Measurements from ENCODE around the gene WDR20. TPM values are rescaled to one million over a fixed set of nuclear protein-coding genes. Genes with fewer than 3 reads are reported as not detected.

Gene WDR20
- total RNA-seq, 2 experiments from 2014 or later, result 30.3 to 30.6 TPM

DNA sequence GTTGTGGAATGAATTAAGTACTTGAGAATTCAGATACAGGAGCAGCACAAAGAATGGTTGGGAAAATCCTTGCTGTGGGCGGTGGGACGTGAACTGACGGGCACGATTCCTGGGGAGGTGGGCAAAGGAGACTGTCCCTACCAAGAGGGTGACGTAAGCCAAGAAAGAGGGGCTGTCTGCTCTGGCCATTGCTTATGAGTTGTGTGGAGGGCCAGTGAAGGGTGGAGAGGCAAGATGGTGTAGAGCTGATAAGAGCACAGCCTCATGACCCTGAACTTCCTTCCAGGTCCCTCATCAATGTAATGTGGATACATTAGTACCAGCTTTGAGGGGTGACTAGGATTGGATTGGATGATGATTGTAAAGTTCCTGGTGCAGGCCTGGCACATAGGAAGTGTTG lies 50.2 kb downstream of the WDR20 start:
- no peaks in the 10 kb centered on the region for H3K9me3 Mint-ChIP-seq (ENCODE audit: insufficient read depth)
- DNase-seq (no peak), ATAC-seq (no peak)
- H3K36me3 Mint-ChIP-seq (ENCODE audit: low read depth), result peaks cover 1% of the 10 kb centered on the region
- H3K4me1 Mint-ChIP-seq (ENCODE audit: low read depth), result peaks cover 15% of the 10 kb centered on the region
- H3K27me3 Mint-ChIP-seq (ENCODE audit: low read depth), result no peaks in the 10 kb centered on the region
- ChIA-PET POLR2A (interaction anchor here (0.6 kb wide), 1 partner anchor 100 kb away, joined by 4 read pairs; no protein-coding TSS in a partner anchor), CTCF (no interaction called here)
- no peak overlapping the region for H3K4me3 Mint-ChIP-seq
- H3K27ac Mint-ChIP-seq, result no peak overlapping the region

GRCh38 chr14:102192840-102193502 lies 53.3 kb downstream of the WDR20 start:
- POLR2A ChIA-PET, result no interaction called here
- CTCF ChIA-PET, result no interaction called here
- no peak overlapping the region for H3K27ac Mint-ChIP-seq
- ATAC-seq (no peak), DNase-seq (no peak)
- H3K4me3 Mint-ChIP-seq, result no peak overlapping the region
- H3K9me3 Mint-ChIP-seq (ENCODE audit: insufficient read depth), result no peaks in the 10 kb centered on the region
- peaks cover 29% of the 10 kb centered on the region for H3K4me1 Mint-ChIP-seq (ENCODE audit: low read depth)
- peaks cover 24% of the 10 kb centered on the region for H3K36me3 Mint-ChIP-seq (ENCODE audit: low read depth)
- no peaks in the 10 kb centered on the region for H3K27me3 Mint-ChIP-seq (ENCODE audit: low read depth)

DNA sequence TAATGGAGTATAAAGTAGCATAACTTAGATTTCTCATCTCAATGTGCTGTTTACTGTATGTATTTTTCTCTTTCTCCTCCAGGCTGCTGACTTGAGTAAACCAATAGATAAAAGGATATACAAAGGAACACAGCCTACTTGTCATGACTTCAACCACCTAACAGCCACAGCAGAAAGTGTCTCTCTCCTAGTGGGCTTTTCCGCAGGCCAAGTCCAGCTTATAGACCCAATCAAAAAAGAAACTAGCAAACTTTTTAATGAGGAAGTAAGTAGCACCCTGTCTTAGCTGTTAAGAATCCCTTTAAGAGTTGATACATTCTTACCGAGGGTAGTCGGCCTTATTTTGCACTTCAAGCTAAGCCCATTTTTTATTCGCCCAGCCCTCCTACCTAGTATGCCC lies 55.2 kb downstream of the WDR20 start:
- ATAC-seq (no peak), DNase-seq (no peak)
- H3K4me1 Mint-ChIP-seq (ENCODE audit: low read depth), result peaks cover 39% of the 10 kb centered on the region
- no peak overlapping the region for H3K4me3 Mint-ChIP-seq
- H3K9me3 Mint-ChIP-seq (ENCODE audit: insufficient read depth), result no peaks in the 10 kb centered on the region
- ChIA-PET CTCF (interaction anchor here (1.2 kb wide), 1 partner anchor 18 kb away, joined by 3 read pairs; no protein-coding TSS in a partner anchor), POLR2A (no interaction called here)
- peaks cover 41% of the 10 kb centered on the region for H3K36me3 Mint-ChIP-seq (ENCODE audit: low read depth)
- no peak overlapping the region for H3K27ac Mint-ChIP-seq
- no peaks in the 10 kb centered on the region for H3K27me3 Mint-ChIP-seq (ENCODE audit: low read depth)

- DNase-seq (no peak), ATAC-seq (no peak)
- ChIA-PET POLR2A (no interaction called here), CTCF (interaction anchor here (1.2 to 2.0 kb wide), 2 partner anchors 11 to 17 kb away, joined by 3 to 5 read pairs; no protein-coding TSS in a partner anchor)
- no peaks in the 10 kb centered on the region for H3K9me3 Mint-ChIP-seq (ENCODE audit: insufficient read depth)
- no peaks in the 10 kb centered on the region for H3K27me3 Mint-ChIP-seq (ENCODE audit: low read depth)
- H3K4me3 Mint-ChIP-seq, result no peak overlapping the region
- peaks cover 44% of the 10 kb centered on the region for H3K4me1 Mint-ChIP-seq (ENCODE audit: low read depth)
- no peak overlapping the region for H3K27ac Mint-ChIP-seq
- H3K36me3 Mint-ChIP-seq (ENCODE audit: low read depth), result peaks cover 42% of the 10 kb centered on the region
Observed at GRCh38 chr14:102195446-102195845, 55.7 kb downstream of the WDR20 start.

- no peak overlapping the region for H3K4me3 Mint-ChIP-seq
- H3K27ac Mint-ChIP-seq, result no peak overlapping the region
- no peaks in the 10 kb centered on the region for H3K27me3 Mint-ChIP-seq (ENCODE audit: low read depth)
- peaks cover 46% of the 10 kb centered on the region for H3K36me3 Mint-ChIP-seq (ENCODE audit: low read depth)
- H3K9me3 Mint-ChIP-seq (ENCODE audit: insufficient read depth), result no peaks in the 10 kb centered on the region
- peaks cover 46% of the 10 kb centered on the region for H3K4me1 Mint-ChIP-seq (ENCODE audit: low read depth)
- ChIA-PET CTCF (interaction anchor here (2.0 kb wide), 1 partner anchor 12 kb away, joined by 5 read pairs; no protein-coding TSS in a partner anchor), POLR2A (no interaction called here)
- ATAC-seq (no peak), DNase-seq (no peak)
Observed at GRCh38 chr14:102196039-102196901, 56.6 kb downstream of the WDR20 start.

DNA sequence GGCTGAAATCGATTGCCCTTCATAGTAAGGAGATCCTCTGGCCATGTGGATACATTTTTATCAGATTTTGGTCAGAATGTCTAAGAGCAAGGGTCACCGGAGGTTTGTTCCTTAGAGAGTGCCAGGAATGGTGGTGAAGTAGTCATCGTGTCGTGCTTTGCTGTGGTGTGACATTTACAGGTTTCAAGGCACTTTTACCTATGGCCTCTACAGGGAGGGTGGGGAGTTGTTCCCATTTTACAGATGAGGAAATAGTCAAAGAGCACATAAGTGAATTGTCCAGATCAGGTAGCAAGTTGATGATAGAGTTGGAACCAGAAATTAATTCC lies 57.2 kb downstream of the WDR20 start:
- no peaks in the 10 kb centered on the region for H3K9me3 Mint-ChIP-seq (ENCODE audit: insufficient read depth)
- H3K4me1 Mint-ChIP-seq (ENCODE audit: low read depth), result peaks cover 48% of the 10 kb centered on the region
- no peak overlapping the region for H3K4me3 Mint-ChIP-seq
- H3K27ac Mint-ChIP-seq, result peak overlapping the region; percentile 10
- no peak for ATAC-seq
- ChIA-PET CTCF (interaction anchor here (1.0 to 2.0 kb wide), 2 partner anchors 13 to 235 kb away, joined by 3 to 5 read pairs; no protein-coding TSS in a partner anchor), POLR2A (no interaction called here)
- DNase-seq, result no peak
- no peaks in the 10 kb centered on the region for H3K27me3 Mint-ChIP-seq (ENCODE audit: low read depth)
- H3K36me3 Mint-ChIP-seq (ENCODE audit: low read depth), result peaks cover 48% of the 10 kb centered on the region

- Mint-ChIP-seq H3K27ac (no peak overlapping the region), H3K4me3 (no peak overlapping the region), H3K4me1 (ENCODE audit: low read depth) (peaks cover 52% of the 10 kb centered on the region), H3K36me3 (ENCODE audit: low read depth) (peaks cover 48% of the 10 kb centered on the region), H3K9me3 (ENCODE audit: insufficient read depth) (no peaks in the 10 kb centered on the region), H3K27me3 (ENCODE audit: low read depth) (no peaks in the 10 kb centered on the region)
- POLR2A ChIA-PET, result no interaction called here
- ATAC-seq (no peak), DNase-seq (no peak)
- CTCF ChIA-PET, result interaction anchor here (1.0 to 2.0 kb wide), 2 partner anchors 13 to 235 kb away, joined by 3 to 5 read pairs; no protein-coding TSS in a partner anchor
Observed at GRCh38 chr14:102197317-102197853, 57.7 kb downstream of the WDR20 start.

DNA sequence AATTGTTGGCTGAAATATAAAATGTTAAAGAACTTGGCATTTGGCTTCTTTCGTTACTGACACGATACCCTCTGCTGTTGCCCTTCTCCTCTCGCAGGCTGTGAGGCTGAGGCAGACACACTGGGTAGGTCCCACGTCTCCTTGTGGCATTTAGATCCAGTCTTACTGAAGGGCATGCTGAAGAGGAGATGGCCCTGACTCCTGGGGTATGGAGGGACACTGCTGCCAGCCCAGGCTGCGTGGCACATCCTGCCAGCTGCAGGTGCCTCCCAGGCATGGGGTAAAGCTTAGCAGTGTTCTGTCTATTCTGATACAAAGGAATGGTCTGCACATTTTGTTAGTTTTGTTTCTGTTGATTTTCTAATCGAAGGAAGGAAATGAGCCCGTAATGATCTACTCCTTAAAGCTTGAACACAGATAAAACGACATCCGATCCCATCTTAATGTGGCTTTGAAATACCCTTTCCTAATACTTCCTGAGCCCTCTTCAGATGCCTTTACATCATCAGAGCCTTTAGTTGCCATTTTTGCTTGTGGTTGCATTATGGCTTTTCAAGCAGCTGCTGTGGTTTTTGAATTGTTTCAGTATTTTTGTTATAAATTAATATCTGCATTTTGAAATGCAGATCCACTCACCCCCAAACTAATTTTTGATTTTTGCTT lies 61.1 kb downstream of the WDR20 start:
- CTCF ChIA-PET, result no interaction called here
- no peaks in the 10 kb centered on the region for H3K27me3 Mint-ChIP-seq (ENCODE audit: low read depth)
- H3K4me3 Mint-ChIP-seq, result peak overlapping the region; percentile 8
- no peak for DNase-seq
- POLR2A ChIA-PET, result no interaction called here
- H3K36me3 Mint-ChIP-seq (ENCODE audit: low read depth), result peaks cover 52% of the 10 kb centered on the region
- H3K4me1 Mint-ChIP-seq (ENCODE audit: low read depth), result peaks cover 52% of the 10 kb centered on the region
- H3K27ac Mint-ChIP-seq, result peak overlapping the region; percentile 51
- ATAC-seq, result peak; percentile 58
- no peaks in the 10 kb centered on the region for H3K9me3 Mint-ChIP-seq (ENCODE audit: insufficient read depth)

DNA sequence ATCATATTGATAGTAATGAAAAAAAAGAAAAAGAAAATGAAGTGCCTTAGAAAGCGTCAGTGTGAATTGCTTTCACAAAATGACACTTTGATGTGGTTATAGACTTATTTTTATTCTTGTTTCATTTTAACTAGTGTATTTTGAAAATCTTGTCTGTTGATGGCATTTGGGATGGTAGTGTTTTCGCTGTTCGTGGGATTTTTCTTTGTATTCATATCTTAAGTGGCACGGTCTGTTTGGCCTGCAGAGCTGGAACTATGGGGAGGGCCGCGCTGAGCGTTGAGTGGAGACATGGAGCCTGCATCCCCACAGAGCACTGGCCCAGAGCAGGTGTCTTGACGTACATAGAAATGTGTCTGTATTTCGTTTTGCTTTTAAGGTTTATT lies 61.6 kb downstream of the WDR20 start:
- H3K9me3 Mint-ChIP-seq (ENCODE audit: insufficient read depth), result no peaks in the 10 kb centered on the region
- peaks cover 48% of the 10 kb centered on the region for H3K36me3 Mint-ChIP-seq (ENCODE audit: low read depth)
- H3K4me1 Mint-ChIP-seq (ENCODE audit: low read depth), result peaks cover 50% of the 10 kb centered on the region
- no peak overlapping the region for H3K4me3 Mint-ChIP-seq
- CTCF ChIA-PET, result interaction anchor here (1.5 kb wide), 1 partner anchor 105 kb away, joined by 3 read pairs; no protein-coding TSS in a partner anchor
- H3K27me3 Mint-ChIP-seq (ENCODE audit: low read depth), result no peaks in the 10 kb centered on the region
- DNase-seq (no peak), ATAC-seq (no peak)
- POLR2A ChIA-PET, result no interaction called here
- peak overlapping the region; percentile 51 for H3K27ac Mint-ChIP-seq

DNA sequence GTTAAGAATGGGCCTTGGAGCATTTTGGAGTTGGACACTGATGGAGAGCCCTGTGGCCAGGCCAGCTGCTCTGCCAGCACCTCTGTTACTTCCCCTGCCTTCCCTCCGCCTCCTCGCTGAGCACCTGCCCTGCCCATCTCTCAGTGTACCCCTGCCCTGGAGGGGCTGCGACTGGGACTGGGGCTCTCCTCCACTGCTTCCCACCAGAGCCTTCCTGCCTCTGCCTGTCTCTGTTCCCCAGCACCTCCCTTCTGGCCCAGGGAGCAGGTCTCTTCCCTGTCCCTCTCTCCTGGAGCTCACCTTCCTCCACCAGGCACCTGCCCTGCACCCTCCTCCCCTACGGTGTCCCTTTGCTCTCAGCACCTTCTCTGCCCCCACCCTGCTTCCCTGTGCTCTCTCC lies 62.1 kb downstream of the WDR20 start:
- Mint-ChIP-seq H3K27ac (peak overlapping the region; percentile 26), H3K9me3 (ENCODE audit: insufficient read depth) (no peaks in the 10 kb centered on the region), H3K27me3 (ENCODE audit: low read depth) (no peaks in the 10 kb centered on the region), H3K36me3 (ENCODE audit: low read depth) (peaks cover 44% of the 10 kb centered on the region), H3K4me3 (no peak overlapping the region), H3K4me1 (ENCODE audit: low read depth) (peaks cover 46% of the 10 kb centered on the region)
- no peak for DNase-seq
- ChIA-PET POLR2A (no interaction called here), CTCF (interaction anchor here (1.5 kb wide), 1 partner anchor 105 kb away, joined by 3 read pairs; no protein-coding TSS in a partner anchor)
- ATAC-seq, result no peak

DNA sequence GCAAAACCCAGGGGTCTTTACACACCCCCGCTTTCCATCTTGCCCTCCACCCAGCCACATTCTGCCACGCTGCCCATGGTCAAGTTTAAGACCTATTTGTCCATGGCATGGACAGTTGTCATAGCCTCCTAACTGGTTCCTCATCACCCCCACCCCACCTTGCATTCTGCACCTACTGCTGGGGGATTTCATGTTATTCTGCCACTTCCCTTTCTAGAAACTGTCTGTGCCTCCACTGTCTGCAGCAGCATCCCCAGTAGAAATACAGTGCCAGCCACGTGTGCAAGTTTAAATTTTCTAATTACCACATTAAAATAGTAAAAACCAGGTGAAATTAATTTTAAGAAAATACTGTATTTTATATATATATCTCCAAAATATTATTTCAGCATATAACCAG lies 63.2 kb downstream of the WDR20 start:
- CTCF ChIA-PET, result interaction anchor here (1.5 kb wide), 1 partner anchor 107 kb away, joined by 3 read pairs; no protein-coding TSS in a partner anchor
- Mint-ChIP-seq H3K4me1 (ENCODE audit: low read depth) (peaks cover 35% of the 10 kb centered on the region), H3K36me3 (ENCODE audit: low read depth) (peaks cover 39% of the 10 kb centered on the region), H3K4me3 (no peak overlapping the region), H3K27me3 (ENCODE audit: low read depth) (no peaks in the 10 kb centered on the region), H3K9me3 (ENCODE audit: insufficient read depth) (no peaks in the 10 kb centered on the region), H3K27ac (no peak overlapping the region)
- ATAC-seq (no peak), DNase-seq (no peak)
- POLR2A ChIA-PET, result no interaction called here
